ENCODE results near the gene TATDN2. TPM values are rescaled to one million over a fixed set of nuclear protein-coding genes. Genes with fewer than 3 reads are reported as not detected.

TATDN2 gene
- total RNA-seq, 2 experiments from 2014 or later: 22.0 to 57.5 TPM

- POLR2A ChIA-PET: interaction anchor here (0.6 to 1.2 kb wide), 2 partner anchors 12 to 16 kb away, joined by 3 read pairs; partner anchors contain the start of gene TATDN2
- no peak for DNase-seq (ENCODE audit: low spot score)
These were observed 16.1 kb upstream of the TATDN2 start for GRCh38 chr3:10232137-10232536.

GRCh38 chr3:10233988-10234387, 14.3 kb upstream of the TATDN2 start:
- H3K4me2 ChIP-seq (ENCODE audit: low read length): no peak overlapping the region
- no TSS peak for BruUV-seq (replicated peaks)
- no peaks in the 10 kb centered on the region for H3K4me1 ChIP-seq (ENCODE audit: insufficient read depth, low read length, poor library complexity, severe bottlenecking)
- no peaks in the 10 kb centered on the region for H3K79me2 ChIP-seq (ENCODE audit: insufficient read depth, low read depth, low read length)
- H2AFZ ChIP-seq (ENCODE audit: low read length): no peak overlapping the region
- H3K36me3 ChIP-seq (ENCODE audit: insufficient read depth, low read length): no peaks in the 10 kb centered on the region; the same call in 1 of the 2 replicates
- TF ChIP-seq CTCF (conservative IDR thresholded peaks at IDR 0.05; ENCODE audit: low read length): no peak
- no peak for TF ChIP-seq EZH2phosphoT487 (IDR thresholded peaks at IDR 0.05; ENCODE audit: borderline replicate concordance, low read depth, low read length)
- H3K4me3 ChIP-seq (ENCODE audit: low read depth, low read length, poor library complexity, severe bottlenecking): no peak overlapping the region
- POLR2A ChIA-PET: interaction anchor here (0.6 kb wide), 2 partner anchors 14 to 119 kb away, joined by 3 to 4 read pairs; partner anchors contain the start of gene TATDN2
- H4K20me1 ChIP-seq (ENCODE audit: insufficient read depth, low read length): no peaks in the 10 kb centered on the region
- intact Hi-C loops (cut with micrococcal nuclease; ENCODE audit: unreplicated experiment): no loop called here
- no peak for DNase-seq (ENCODE audit: low spot score)
- no peaks in the 10 kb centered on the region for H3K9me3 ChIP-seq (ENCODE audit: low read length)
- H3K27ac ChIP-seq (ENCODE audit: low read depth, low read length, poor library complexity, severe bottlenecking): no peak overlapping the region
- CTCF ChIA-PET (ENCODE audit: unreplicated experiment): no interaction called here
- H3K9me2 ChIP-seq (ENCODE audit: insufficient read depth, low read length): no peaks in the 10 kb centered on the region

More at GRCh38 chr3:10232137-10232536, 16.1 kb upstream of the TATDN2 start:
- no peak overlapping the region for H3K4me2 ChIP-seq (ENCODE audit: low read length)
- no peaks in the 10 kb centered on the region; the same call in 1 of the 2 replicates for H3K36me3 ChIP-seq (ENCODE audit: insufficient read depth, low read length)
- H3K4me1 ChIP-seq (ENCODE audit: insufficient read depth, low read length, poor library complexity, severe bottlenecking): peaks cover 18% of the 10 kb centered on the region
- BruUV-seq (replicated peaks): no TSS peak
- H3K9me2 ChIP-seq (ENCODE audit: insufficient read depth, low read length): no peaks in the 10 kb centered on the region
- no peaks in the 10 kb centered on the region for H3K9me3 ChIP-seq (ENCODE audit: low read length)
- intact Hi-C loops (cut with micrococcal nuclease; ENCODE audit: unreplicated experiment): no loop called here
- no peak for TF ChIP-seq EZH2phosphoT487 (IDR thresholded peaks at IDR 0.05; ENCODE audit: borderline replicate concordance, low read depth, low read length)
- no peak for TF ChIP-seq CTCF (conservative IDR thresholded peaks at IDR 0.05; ENCODE audit: low read length)
- no peaks in the 10 kb centered on the region for H3K79me2 ChIP-seq (ENCODE audit: insufficient read depth, low read depth, low read length)
- H3K27ac ChIP-seq (ENCODE audit: low read depth, low read length, poor library complexity, severe bottlenecking): no peak overlapping the region
- CTCF ChIA-PET (ENCODE audit: unreplicated experiment): interaction anchor here (1.2 kb wide), 1 partner anchor 12 kb away, joined by 4 read pairs; no protein-coding TSS in a partner anchor
- no peaks in the 10 kb centered on the region for H4K20me1 ChIP-seq (ENCODE audit: insufficient read depth, low read length)
- H3K4me3 ChIP-seq (ENCODE audit: low read depth, low read length, poor library complexity, severe bottlenecking): no peak overlapping the region
- no peak overlapping the region for H2AFZ ChIP-seq (ENCODE audit: low read length)

GRCh38 chr3:10234526-10235230, 13.6 kb upstream of the TATDN2 start:
- Histone ChIP-seq H2AFZ (ENCODE audit: low read length) (no peak overlapping the region), H3K27ac (ENCODE audit: low read depth, low read length, poor library complexity, severe bottlenecking) (no peak overlapping the region), H3K4me1 (ENCODE audit: insufficient read depth, low read length, poor library complexity, severe bottlenecking) (no peaks in the 10 kb centered on the region), H3K9me3 (ENCODE audit: low read length) (no peaks in the 10 kb centered on the region), H3K4me2 (ENCODE audit: low read length) (no peak overlapping the region), H4K20me1 (ENCODE audit: insufficient read depth, low read length) (no peaks in the 10 kb centered on the region), H3K4me3 (ENCODE audit: low read depth, low read length, poor library complexity, severe bottlenecking) (no peak overlapping the region), H3K79me2 (ENCODE audit: insufficient read depth, low read depth, low read length) (no peaks in the 10 kb centered on the region), H3K36me3 (ENCODE audit: insufficient read depth, low read length) (no peaks in the 10 kb centered on the region; the same call in 1 of the 2 replicates), H3K9me2 (ENCODE audit: insufficient read depth, low read length) (no peaks in the 10 kb centered on the region)
- POLR2A ChIA-PET: interaction anchor here (0.6 kb wide), 1 partner anchor 120 kb away, joined by 3 read pairs; no protein-coding TSS in a partner anchor
- BruUV-seq (replicated peaks): no TSS peak
- no peak for TF ChIP-seq CTCF (conservative IDR thresholded peaks at IDR 0.05; ENCODE audit: low read length)
- no peak for TF ChIP-seq EZH2phosphoT487 (IDR thresholded peaks at IDR 0.05; ENCODE audit: borderline replicate concordance, low read depth, low read length)
- CTCF ChIA-PET (ENCODE audit: unreplicated experiment): no interaction called here
- no peak for DNase-seq (ENCODE audit: low spot score)
- intact Hi-C loops (cut with micrococcal nuclease; ENCODE audit: unreplicated experiment): no loop called here
